HFF-Myc (cell line): Measurements from ENCODE around the gene TM7SF2.

Experiments
- DNase-seq: peaks from one replicate; pipeline ENCODE4 v3.0.0-alpha.2; 2011; ENCODE audit warnings: low read depth; ENCODE audit errors: extremely low read depth
- H3K4me3 ChIP-seq: replicated peaks from 2 replicates; pipeline ENCODE4 v1.5.1; 2011; ENCODE audit warnings: low read depth, mild to moderate bottlenecking, control low read depth, low read length
- TF ChIP-seq, protein P1 (sequence below): IDR thresholded peaks from 2 replicates; pipeline ENCODE4 v1.5.1; 2012; ENCODE audit warnings: mild to moderate bottlenecking, low read depth, low read length, control low read depth; ENCODE audit errors: missing control alignments

Gene TM7SF2

GRCh38 chr11:65129649-65130441 is 18.2 kb downstream of the TM7SF2 start:
- H3K4me3 ChIP-seq: no peak overlapping the region
- TF ChIP-seq, protein P1, sequence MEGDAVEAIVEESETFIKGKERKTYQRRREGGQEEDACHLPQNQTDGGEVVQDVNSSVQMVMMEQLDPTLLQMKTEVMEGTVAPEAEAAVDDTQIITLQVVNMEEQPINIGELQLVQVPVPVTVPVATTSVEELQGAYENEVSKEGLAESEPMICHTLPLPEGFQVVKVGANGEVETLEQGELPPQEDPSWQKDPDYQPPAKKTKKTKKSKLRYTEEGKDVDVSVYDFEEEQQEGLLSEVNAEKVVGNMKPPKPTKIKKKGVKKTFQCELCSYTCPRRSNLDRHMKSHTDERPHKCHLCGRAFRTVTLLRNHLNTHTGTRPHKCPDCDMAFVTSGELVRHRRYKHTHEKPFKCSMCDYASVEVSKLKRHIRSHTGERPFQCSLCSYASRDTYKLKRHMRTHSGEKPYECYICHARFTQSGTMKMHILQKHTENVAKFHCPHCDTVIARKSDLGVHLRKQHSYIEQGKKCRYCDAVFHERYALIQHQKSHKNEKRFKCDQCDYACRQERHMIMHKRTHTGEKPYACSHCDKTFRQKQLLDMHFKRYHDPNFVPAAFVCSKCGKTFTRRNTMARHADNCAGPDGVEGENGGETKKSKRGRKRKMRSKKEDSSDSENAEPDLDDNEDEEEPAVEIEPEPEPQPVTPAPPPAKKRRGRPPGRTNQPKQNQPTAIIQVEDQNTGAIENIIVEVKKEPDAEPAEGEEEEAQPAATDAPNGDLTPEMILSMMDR: no peak
- no peak for DNase-seq

DNA sequence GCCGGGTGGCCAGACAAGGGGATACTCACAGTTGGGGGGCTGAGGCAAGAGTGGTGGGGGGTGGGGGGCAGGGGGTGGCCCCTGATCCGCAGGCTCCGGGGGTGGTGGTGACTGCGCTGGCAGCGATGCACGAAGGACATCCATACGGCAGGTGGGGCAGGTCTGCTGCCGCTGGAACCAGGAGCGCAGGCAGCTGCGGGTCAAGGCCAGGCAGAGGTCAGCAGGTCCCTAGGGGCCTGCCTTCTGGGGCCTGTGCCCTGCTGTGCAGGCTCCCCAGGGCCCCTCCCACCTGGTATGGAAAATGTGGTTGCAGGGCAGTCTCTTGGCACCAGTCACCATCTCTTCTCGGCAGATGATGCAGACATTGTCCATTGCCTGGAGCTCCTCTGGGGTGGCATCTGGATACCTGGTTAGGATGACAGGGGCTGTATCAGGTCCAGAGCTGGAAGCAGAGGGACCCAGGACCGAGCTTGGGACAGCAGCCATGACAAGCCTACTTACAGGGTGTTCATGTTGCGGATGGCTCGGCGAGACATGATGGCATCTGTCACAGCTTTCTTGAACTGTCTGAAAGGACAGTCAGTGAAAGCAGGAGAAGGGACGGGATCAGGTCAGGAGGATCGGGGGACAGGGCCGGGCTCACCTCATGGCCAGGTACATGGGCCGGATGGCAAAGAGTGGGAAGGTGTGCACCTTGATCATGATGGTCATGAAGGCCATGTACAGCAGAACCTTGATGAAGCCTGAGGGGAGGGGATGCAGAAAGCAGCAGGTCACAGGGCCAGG is 19.2 kb downstream of the TM7SF2 start:
- DNase-seq: no peak
- no peak overlapping the region for H3K4me3 ChIP-seq
- TF ChIP-seq, protein P1: no peak

DNA sequence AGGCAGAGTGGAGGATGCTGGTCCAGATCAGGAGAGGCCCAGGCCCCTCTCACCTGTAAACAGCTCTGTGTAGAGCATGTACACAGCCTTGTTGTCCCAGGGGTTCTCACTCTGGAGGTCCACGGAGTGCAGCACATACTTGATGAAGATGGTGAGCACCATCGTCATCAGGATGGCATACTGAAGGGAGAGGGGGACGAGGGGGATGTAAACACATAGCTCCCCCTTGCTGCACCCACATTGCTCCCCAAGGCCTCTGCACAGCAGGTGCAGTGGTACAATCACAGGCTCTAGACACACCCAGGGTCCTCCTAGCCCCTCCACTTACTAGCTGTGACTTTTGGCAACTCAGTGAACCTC is 19.7 kb downstream of the TM7SF2 start:
- no peak overlapping the region for H3K4me3 ChIP-seq
- DNase-seq: no peak
- TF ChIP-seq, protein P1: no peak

GRCh38 chr11:65131895-65132237 is 20.2 kb downstream of the TM7SF2 start:
- no peak overlapping the region for H3K4me3 ChIP-seq
- TF ChIP-seq, protein P1: no peak
- no peak for DNase-seq

GRCh38 chr11:65132238-65132987 is 20.7 kb downstream of the TM7SF2 start:
- DNase-seq: no peak
- TF ChIP-seq, protein P1: no peak
- peak overlapping the region; percentile 93 for H3K4me3 ChIP-seq

DNA sequence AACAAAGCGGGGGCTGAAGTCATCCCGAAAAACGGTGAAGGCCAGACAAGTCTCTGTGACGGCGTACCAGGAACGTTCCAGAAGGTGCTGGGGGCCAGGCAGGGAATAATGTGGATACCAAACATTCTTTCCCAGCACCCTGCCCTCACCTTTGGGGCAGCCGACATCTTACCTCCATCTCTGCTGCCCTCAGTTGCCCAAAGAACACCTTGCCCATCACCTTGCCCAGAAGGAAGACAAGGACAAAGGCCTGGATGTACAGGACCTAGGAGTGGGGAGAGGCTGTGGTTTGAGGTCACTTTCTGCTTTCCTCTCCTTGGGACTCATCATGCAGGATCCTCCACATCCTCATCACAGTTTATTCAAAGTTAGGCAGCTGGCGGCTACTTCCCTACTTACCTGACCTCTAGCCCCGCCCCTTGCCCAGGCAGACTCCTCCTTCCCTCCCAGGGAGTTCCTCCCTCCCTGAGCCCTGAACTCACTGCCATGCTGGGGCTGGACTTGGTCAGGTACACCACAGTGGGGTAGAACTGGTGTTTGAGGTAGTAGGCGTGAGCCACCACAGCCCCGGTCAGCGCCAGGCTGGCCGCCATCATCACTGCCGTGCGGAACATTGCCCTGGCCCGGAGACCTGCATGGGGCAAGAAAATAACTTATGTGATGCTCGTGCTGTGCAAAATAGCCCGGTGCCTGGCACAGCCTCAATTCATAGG is 21.5 kb downstream of the TM7SF2 start:
- TF ChIP-seq, protein P1: no peak
- no peak for DNase-seq
- peak overlapping the region; percentile 93 for H3K4me3 ChIP-seq
